Measurements from ENCODE around the gene SPEM2. TPM values are rescaled to one million over a fixed set of nuclear protein-coding genes. Genes with fewer than 3 reads are reported as not detected.

SPEM2 gene
- total RNA-seq, 1 donor from 2014 or later, result not detected

DNA sequence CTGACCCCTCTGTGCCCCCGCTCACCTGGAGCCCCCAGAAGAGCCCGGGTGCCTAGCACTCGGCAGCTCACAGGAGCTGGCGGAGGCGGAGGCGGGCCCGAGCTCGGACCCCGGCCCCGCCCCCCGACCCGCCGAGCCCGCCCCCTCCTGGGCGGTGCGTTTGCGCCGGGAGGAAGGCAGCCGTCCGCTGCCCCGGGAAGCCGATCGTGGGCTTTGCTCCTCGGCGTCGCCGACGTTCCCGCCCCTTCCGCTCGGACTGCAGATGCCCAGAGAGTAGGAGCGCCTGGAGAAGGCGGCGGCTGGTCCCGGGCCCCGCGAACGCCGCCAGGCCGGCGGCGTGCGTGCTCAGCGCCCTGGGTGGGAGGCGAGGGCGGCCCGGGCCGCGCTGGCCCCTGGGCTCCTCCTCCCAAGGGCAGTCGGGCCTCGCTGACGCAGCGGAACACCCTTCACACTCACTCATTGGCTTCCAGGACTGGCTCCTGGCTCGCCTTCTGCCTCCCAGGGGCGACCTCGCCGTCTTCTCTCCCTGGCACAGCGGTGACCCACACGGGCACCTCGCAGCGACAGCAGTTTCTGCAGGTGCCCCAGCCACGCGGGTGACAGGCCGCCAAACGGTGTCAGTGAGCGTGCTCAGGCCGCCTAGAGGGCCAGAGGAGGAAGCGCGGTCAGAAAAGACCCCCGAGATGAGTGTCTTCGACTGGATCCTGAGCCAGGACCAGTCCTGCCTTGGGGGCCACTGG lies 30.8 kb upstream of the SPEM2 start, which contains the start of gene PLSCR3:
PLSCR3 (minus strand) TSS at position 74 of the 740 bp plus-strand sequence. CDS start 415 bp downstream, outside the sequence.
- Mint-ChIP-seq H3K36me3 (ENCODE audit: unreplicated experiment) (peaks cover 1% of the 10 kb centered on the region), H3K27me3 (ENCODE audit: unreplicated experiment) (peaks cover 10% of the 10 kb centered on the region), H3K27ac (ENCODE audit: unreplicated experiment) (peak within 1 kb of the TSS; percentile 97), H3K9me3 (ENCODE audit: unreplicated experiment) (peaks cover 10% of the 10 kb centered on the region), H3K4me3 (ENCODE audit: unreplicated experiment) (peak within 1 kb of the TSS; percentile 90), H3K4me1 (ENCODE audit: low read depth, unreplicated experiment) (peaks cover 6% of the 10 kb centered on the region)
- peak; percentile 91 for DNase-seq
- TF ChIP-seq, protein P1, sequence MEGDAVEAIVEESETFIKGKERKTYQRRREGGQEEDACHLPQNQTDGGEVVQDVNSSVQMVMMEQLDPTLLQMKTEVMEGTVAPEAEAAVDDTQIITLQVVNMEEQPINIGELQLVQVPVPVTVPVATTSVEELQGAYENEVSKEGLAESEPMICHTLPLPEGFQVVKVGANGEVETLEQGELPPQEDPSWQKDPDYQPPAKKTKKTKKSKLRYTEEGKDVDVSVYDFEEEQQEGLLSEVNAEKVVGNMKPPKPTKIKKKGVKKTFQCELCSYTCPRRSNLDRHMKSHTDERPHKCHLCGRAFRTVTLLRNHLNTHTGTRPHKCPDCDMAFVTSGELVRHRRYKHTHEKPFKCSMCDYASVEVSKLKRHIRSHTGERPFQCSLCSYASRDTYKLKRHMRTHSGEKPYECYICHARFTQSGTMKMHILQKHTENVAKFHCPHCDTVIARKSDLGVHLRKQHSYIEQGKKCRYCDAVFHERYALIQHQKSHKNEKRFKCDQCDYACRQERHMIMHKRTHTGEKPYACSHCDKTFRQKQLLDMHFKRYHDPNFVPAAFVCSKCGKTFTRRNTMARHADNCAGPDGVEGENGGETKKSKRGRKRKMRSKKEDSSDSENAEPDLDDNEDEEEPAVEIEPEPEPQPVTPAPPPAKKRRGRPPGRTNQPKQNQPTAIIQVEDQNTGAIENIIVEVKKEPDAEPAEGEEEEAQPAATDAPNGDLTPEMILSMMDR (IDR thresholded peaks at IDR 0.05; ENCODE audit: partially characterized antibody, unreplicated experiment), result peak; percentile 70

DNA sequence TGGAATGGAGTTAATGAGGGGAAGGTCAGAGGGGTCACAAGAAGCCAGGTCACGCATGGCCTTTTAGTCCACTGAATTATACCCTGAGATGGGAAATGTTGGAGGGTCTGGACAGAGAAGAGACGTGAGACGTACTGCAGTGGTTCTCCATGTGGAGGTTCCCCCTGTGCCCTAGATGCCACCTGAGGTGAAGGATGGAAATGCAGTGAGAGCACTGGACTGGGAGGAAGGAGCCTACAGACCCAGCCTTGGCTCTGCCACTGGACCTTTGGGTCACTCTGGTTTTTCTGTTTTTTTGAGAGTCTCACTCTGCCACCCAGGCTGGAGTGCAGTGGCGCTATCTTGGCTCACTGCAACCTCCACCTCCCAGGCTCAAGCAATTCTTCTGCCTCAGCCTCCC lies 29.3 kb upstream of the SPEM2 start:
- no peak for DNase-seq
- Mint-ChIP-seq H3K9me3 (ENCODE audit: unreplicated experiment) (peaks cover 11% of the 10 kb centered on the region), H3K4me1 (ENCODE audit: low read depth, unreplicated experiment) (peaks cover 6% of the 10 kb centered on the region), H3K27ac (ENCODE audit: unreplicated experiment) (peak overlapping the region; percentile 39), H3K4me3 (ENCODE audit: unreplicated experiment) (no peak overlapping the region), H3K27me3 (ENCODE audit: unreplicated experiment) (peaks cover 12% of the 10 kb centered on the region), H3K36me3 (ENCODE audit: unreplicated experiment) (no peaks in the 10 kb centered on the region)
- TF ChIP-seq, protein P1 (IDR thresholded peaks at IDR 0.05; ENCODE audit: partially characterized antibody, unreplicated experiment), result no peak

- TF ChIP-seq, protein P1 (IDR thresholded peaks at IDR 0.05; ENCODE audit: partially characterized antibody, unreplicated experiment), result no peak
- no peak overlapping the region for H3K27ac Mint-ChIP-seq (ENCODE audit: unreplicated experiment)
- H3K4me1 Mint-ChIP-seq (ENCODE audit: low read depth, unreplicated experiment), result peaks cover 3% of the 10 kb centered on the region
- peaks cover 11% of the 10 kb centered on the region for H3K9me3 Mint-ChIP-seq (ENCODE audit: unreplicated experiment)
- DNase-seq, result no peak
- H3K4me3 Mint-ChIP-seq (ENCODE audit: unreplicated experiment), result no peak overlapping the region
- peaks cover 4% of the 10 kb centered on the region for H3K27me3 Mint-ChIP-seq (ENCODE audit: unreplicated experiment)
- no peaks in the 10 kb centered on the region for H3K36me3 Mint-ChIP-seq (ENCODE audit: unreplicated experiment)
These were observed 26.8 kb upstream of the SPEM2 start for GRCh38 chr17:7398612-7399011.

GRCh38 chr17:7403043-7403726 lies 22.2 kb upstream of the SPEM2 start:
- peaks cover 7% of the 10 kb centered on the region for H3K27me3 Mint-ChIP-seq (ENCODE audit: unreplicated experiment)

More at GRCh38 chr17:7403043-7403726, 22.2 kb upstream of the SPEM2 start:
- peak overlapping the region; percentile 85 for H3K4me3 Mint-ChIP-seq (ENCODE audit: unreplicated experiment)
- H3K4me1 Mint-ChIP-seq (ENCODE audit: low read depth, unreplicated experiment), result peaks cover 10% of the 10 kb centered on the region
- DNase-seq, result peak; percentile 85
- TF ChIP-seq, protein P1 (IDR thresholded peaks at IDR 0.05; ENCODE audit: partially characterized antibody, unreplicated experiment), result no peak
- peaks cover 10% of the 10 kb centered on the region for H3K9me3 Mint-ChIP-seq (ENCODE audit: unreplicated experiment)
- H3K36me3 Mint-ChIP-seq (ENCODE audit: unreplicated experiment), result no peaks in the 10 kb centered on the region
- H3K27ac Mint-ChIP-seq (ENCODE audit: unreplicated experiment), result peak overlapping the region; percentile 92
